GM10248 (cell line): Measurements from ENCODE around the gene RBPJL.

Experiments used
- CTCF ChIA-PET: fragments of 300-600 bp; sonication (Branson Sonifier 250); formaldehyde crosslinking; extraction: SDS; loops from one replicate; lab custom pipeline; 2021; ENCODE audit warnings: antibody characterized with exemption; lab: Yijun Ruan, JAX
- POLR2A ChIA-PET: fragments of 350-650 bp; sonication (Branson Sonifier 250); formaldehyde crosslinking; extraction: SDS; loops from one replicate; lab custom pipeline; 2020; ENCODE audit warnings: antibody characterized with exemption; lab: Yijun Ruan, JAX
- DNase-seq: peaks from one replicate; pipeline ENCODE4 v3.0.0; 2012; ENCODE audit errors: extremely low spot score
- CTCF ChIP-seq: IDR thresholded peaks from 2 replicates; pipeline ENCODE4 v1.5.1; 2012; ENCODE audit warnings: mild to moderate bottlenecking, low read depth; ENCODE audit errors: extremely low read depth, missing control alignments, control extremely low read depth

The RBPJL gene

GRCh38 chr20:45366631-45367030, 60.0 kb downstream of the RBPJL start:
- POLR2A ChIA-PET: no interaction called here
- no peak for DNase-seq
- no peak for TF ChIP-seq CTCF
- CTCF ChIA-PET: interaction anchor here (0.9 to 22.0 kb wide), 8 partner anchors 9 to 404 kb away, joined by 3 to 488 read pairs (median 4); no protein-coding TSS in a partner anchor

- no peak for TF ChIP-seq CTCF
- CTCF ChIA-PET: interaction anchor here (0.9 to 22.0 kb wide), 8 partner anchors 9 to 404 kb away, joined by 3 to 488 read pairs (median 4); no protein-coding TSS in a partner anchor
- POLR2A ChIA-PET: no interaction called here
- no peak for DNase-seq
Observed at GRCh38 chr20:45367126-45367525, 60.5 kb downstream of the RBPJL start.
